Prostate gland (tissue), 2 donors: ENCODE results near the gene EIF5A2.
"Not testable (repeated sequence)": the region's sequence is repeated elsewhere in the genome, so short reads cannot be mapped to it uniquely, and the experiment has no call there.

ENCODE experiments used
- CTCF ChIP-seq, 4 experiments: fragments of 200-600 bp in 2 of 4; fragments of 450-650 bp in 2 of 4; sonication (generic) in 2 of 4; IDR thresholded peaks; 1 replicate in 3 of 4; 2 replicates in 1 of 4; pipeline ENCODE4 v1.5.1; 2016 to 2019; ENCODE audit warnings: antibody characterized with exemption in 4 of 4, mild to moderate bottlenecking in 2 of 4, moderate library complexity in 2 of 4
- POLR2A ChIP-seq: fragments of 450-650 bp; IDR thresholded peaks from one replicate; pipeline ENCODE4 v1.6.1; 2016; ENCODE audit warnings: antibody characterized with exemption, mild to moderate bottlenecking

DNA sequence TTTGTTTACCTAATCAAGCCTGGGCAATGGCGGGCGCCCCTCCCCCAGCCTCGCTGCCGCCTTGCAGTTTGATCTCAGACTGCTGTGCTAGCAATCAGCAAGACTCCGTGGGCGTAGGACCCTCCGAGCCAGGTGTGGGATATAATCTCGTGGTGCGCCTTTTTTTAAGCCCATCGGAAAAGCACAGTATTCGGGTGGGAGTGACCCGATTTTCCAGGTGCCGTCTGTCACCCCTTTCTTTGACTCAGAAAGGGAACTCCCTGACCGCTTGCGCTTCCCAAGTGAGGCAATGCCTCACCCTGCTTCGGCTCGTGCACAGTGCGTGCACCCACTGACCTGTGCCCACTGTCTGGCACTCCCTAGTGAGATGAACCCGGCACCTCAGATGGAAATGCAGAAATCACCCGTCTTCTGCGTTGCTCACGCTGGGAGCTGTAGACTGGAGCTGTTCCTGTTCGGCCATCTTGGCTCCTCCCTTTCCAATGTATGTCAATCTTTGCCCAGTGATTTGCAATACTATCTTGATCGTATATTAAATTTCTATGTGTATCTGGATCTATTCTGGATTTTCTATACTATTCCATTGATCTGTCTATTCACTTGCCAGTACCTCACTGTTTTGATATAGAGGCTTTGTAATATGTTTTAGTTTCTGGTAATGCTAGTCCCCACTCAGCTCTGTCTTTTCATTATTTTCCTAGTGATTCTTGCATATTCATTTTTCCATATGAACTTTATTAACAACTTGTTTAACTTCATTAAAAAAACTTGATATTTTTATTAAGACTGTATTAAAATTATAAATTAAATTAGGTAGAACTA lies 24.1 kb downstream of the EIF5A2 start:
- TF ChIP-seq POLR2A; CTCF (IDR thresholded peaks at IDR 0.05): not testable (repeated sequence)
